Fibroblast of lung (primary cell): ENCODE results near the gene SIK2. TPM values are rescaled to one million over a fixed set of nuclear protein-coding genes. Genes with fewer than 3 reads are reported as not detected.
A peak's percentile ranks its signal among the peaks of the same experiment; 100 is the strongest.

Experiments used
- DNase-seq, 2 donors: peaks; one replicate each; pipeline versions ENCODE4 v3.0.0 to v3.0.0-alpha.2; 2010; ENCODE audit warnings: low read depth in 2 of 2
- H2AFZ ChIP-seq: 2 replicates; pipeline ENCODE4 v1.5.1; 2012; ENCODE audit warnings: low read length, control low read depth, inconsistent platforms
- H3K27ac ChIP-seq: 2 replicates; pipeline ENCODE4 v1.5.1; 2011; ENCODE audit warnings: low read length, control low read depth; ENCODE audit not compliant: insufficient read depth
- H3K27me3 ChIP-seq: 2 replicates; pipeline ENCODE4 v1.5.1; 2011; ENCODE audit warnings: mild to moderate bottlenecking, low read length; ENCODE audit not compliant: control insufficient read depth, insufficient read depth
- H3K36me3 ChIP-seq: 2 replicates; pipeline ENCODE4 v1.5.1; 2011; ENCODE audit warnings: low read length; ENCODE audit not compliant: control insufficient read depth, insufficient read depth
- H3K4me1 ChIP-seq: 2 replicates; pipeline ENCODE4 v1.5.1; 2011; ENCODE audit warnings: low read length; ENCODE audit not compliant: control insufficient read depth, insufficient read depth; ENCODE audit errors: extremely low read depth
- H3K4me2 ChIP-seq: 2 replicates; pipeline ENCODE4 v1.5.1; 2011; ENCODE audit warnings: low read length, control low read depth; ENCODE audit not compliant: insufficient read depth; ENCODE audit errors: extremely low read depth
- H3K4me3 ChIP-seq, 4 experiments: fragments of 200-600 bp in 1 of 4; sonication (generic) in 1 of 4; replicated peaks in 1 of 4; 2 replicates each; pipeline ENCODE4 v1.5.1; 2011 to 2016; ENCODE audit warnings: low read length in 4 of 4, low read depth in 3 of 4, mild to moderate bottlenecking in 3 of 4, control low read depth in 2 of 4, inconsistent platforms in 1 of 4, mixed read lengths in 1 of 4; ENCODE audit not compliant: insufficient read depth in 1 of 4; ENCODE audit errors: control extremely low read depth in 1 of 4
- H3K79me2 ChIP-seq: 2 replicates; pipeline ENCODE4 v1.5.1; 2012; ENCODE audit warnings: mild to moderate bottlenecking, low read length, inconsistent platforms; ENCODE audit not compliant: control insufficient read depth, insufficient read depth
- H3K9ac ChIP-seq: 2 replicates; pipeline ENCODE4 v1.5.1; 2011; ENCODE audit warnings: mild to moderate bottlenecking, low read length, control low read depth; ENCODE audit not compliant: insufficient read depth
- H3K9me3 ChIP-seq: 2 replicates; pipeline ENCODE4 v1.5.1; 2012; ENCODE audit warnings: low read depth, low read length; ENCODE audit not compliant: control insufficient read depth, insufficient read depth
- H4K20me1 ChIP-seq: 2 replicates; pipeline ENCODE4 v1.5.1; 2011; ENCODE audit warnings: low read length; ENCODE audit not compliant: control insufficient read depth, insufficient read depth; ENCODE audit errors: extremely low read depth
- EZH2 ChIP-seq: IDR thresholded peaks from 2 replicates; pipeline ENCODE4 v1.5.1; 2012; ENCODE audit warnings: low read length, control low read depth, mild to moderate bottlenecking; ENCODE audit errors: missing control alignments
- polyA plus RNA-seq, 2 donors: library from polyadenylated mRNA; depleted of rRNA in 1 of 2; stranded (reverse) in 1 of 2; unstranded in 1 of 2; fragments of >200 nt; gene quantifications; 2 replicates each; pipeline ENCODE4 v1.2.1, GENCODE V29; 2011 to 2012; ENCODE audit warnings: missing spikeins in 1 of 2
- total RNA-seq: library from RNA; depleted of rRNA; stranded (reverse); fragments of >200 nt; gene quantifications from 2 replicates; pipeline ENCODE4 v1.2.1, GENCODE V29; 2014
- TF ChIP-seq, protein P1 (sequence below), 2 donors: IDR thresholded peaks in 1 of 2; conservative IDR thresholded peaks in 1 of 2; 1 replicate in 1 of 2; 2 replicates in 1 of 2; pipeline ENCODE4 v1.5.1; 2011 to 2012; ENCODE audit warnings: low read length in 2 of 2, control low read depth in 1 of 2, inconsistent platforms in 1 of 2, low read depth in 1 of 2, mild to moderate bottlenecking in 1 of 2

SIK2 gene
- total and polyA plus RNA-seq, 2 donors (not counting 1 experiment from before 2014, with no cell fraction given) = 16.3 to 19.3 TPM

DNA sequence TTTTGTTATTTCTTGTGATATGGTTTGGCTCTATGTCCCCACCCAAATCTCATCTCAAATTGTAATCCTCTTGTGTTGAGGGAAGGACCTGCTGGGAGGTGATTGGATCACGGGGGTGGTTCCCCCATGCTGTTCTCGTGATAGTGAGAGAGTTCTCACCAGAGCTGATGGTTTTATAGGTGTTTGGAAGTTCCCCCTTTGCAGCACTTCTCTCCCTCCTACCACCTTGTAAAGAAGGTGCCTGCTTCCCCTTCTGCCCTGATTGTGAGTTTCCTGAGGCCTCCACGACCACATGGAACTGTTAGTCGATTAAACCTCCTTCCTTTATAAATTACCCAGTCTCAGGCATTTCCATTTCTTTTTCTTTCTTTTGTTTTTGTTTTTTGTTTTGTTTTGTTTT lies 24.4 kb upstream of the SIK2 start:
- no peak overlapping the region for H3K9ac ChIP-seq
- H2AFZ ChIP-seq = no peak overlapping the region
- H3K36me3 ChIP-seq = no peaks in the 10 kb centered on the region
- H3K27ac ChIP-seq = no peak overlapping the region
- no peak for TF ChIP-seq EZH2
- TF ChIP-seq, protein P1, sequence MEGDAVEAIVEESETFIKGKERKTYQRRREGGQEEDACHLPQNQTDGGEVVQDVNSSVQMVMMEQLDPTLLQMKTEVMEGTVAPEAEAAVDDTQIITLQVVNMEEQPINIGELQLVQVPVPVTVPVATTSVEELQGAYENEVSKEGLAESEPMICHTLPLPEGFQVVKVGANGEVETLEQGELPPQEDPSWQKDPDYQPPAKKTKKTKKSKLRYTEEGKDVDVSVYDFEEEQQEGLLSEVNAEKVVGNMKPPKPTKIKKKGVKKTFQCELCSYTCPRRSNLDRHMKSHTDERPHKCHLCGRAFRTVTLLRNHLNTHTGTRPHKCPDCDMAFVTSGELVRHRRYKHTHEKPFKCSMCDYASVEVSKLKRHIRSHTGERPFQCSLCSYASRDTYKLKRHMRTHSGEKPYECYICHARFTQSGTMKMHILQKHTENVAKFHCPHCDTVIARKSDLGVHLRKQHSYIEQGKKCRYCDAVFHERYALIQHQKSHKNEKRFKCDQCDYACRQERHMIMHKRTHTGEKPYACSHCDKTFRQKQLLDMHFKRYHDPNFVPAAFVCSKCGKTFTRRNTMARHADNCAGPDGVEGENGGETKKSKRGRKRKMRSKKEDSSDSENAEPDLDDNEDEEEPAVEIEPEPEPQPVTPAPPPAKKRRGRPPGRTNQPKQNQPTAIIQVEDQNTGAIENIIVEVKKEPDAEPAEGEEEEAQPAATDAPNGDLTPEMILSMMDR (conservative IDR thresholded peaks at IDR 0.05 in 1 of 2, IDR thresholded peaks at IDR 0.05 in 1 of 2; ENCODE audit: low read depth in 1 of 2, low read length in 2 of 2) = no peak
- no peaks in the 10 kb centered on the region for H3K27me3 ChIP-seq
- H3K4me3 ChIP-seq = no peak overlapping the region
- peaks cover 9% of the 10 kb centered on the region for H3K4me1 ChIP-seq
- H4K20me1 ChIP-seq = no peaks in the 10 kb centered on the region
- H3K4me2 ChIP-seq = no peak overlapping the region
- H3K79me2 ChIP-seq = no peaks in the 10 kb centered on the region
- no peak for DNase-seq
- no peaks in the 10 kb centered on the region for H3K9me3 ChIP-seq

DNA sequence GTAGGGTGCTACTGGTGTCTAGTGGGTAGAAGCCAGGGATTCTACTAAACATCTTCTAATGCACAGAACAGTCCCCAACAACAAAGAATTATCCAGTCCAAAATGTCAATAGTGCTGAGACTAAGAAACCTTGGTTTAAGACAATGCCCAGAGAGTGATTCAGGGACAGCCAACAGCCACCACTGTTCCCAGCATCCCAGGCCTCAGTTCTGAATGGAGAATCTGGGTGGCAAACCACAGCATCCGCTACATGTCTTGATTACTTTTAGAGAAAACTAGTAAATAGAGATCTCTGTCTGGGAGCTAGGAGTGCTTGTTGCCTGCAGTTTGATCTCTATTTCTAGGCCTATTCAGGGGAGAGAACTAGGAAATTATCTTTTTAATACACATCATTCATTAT lies 20.9 kb upstream of the SIK2 start:
- Histone ChIP-seq H4K20me1 (no peaks in the 10 kb centered on the region), H3K27me3 (no peaks in the 10 kb centered on the region), H2AFZ (no peak overlapping the region), H3K9me3 (no peaks in the 10 kb centered on the region), H3K36me3 (no peaks in the 10 kb centered on the region), H3K4me1 (peaks cover 4% of the 10 kb centered on the region), H3K27ac (no peak overlapping the region), H3K4me3 (no peak overlapping the region), H3K9ac (no peak overlapping the region), H3K79me2 (no peaks in the 10 kb centered on the region), H3K4me2 (no peak overlapping the region)
- TF ChIP-seq, protein P1 (conservative IDR thresholded peaks at IDR 0.05 in 1 of 2, IDR thresholded peaks at IDR 0.05 in 1 of 2; ENCODE audit: low read depth in 1 of 2, low read length in 2 of 2) = no peak
- TF ChIP-seq EZH2 = no peak
- DNase-seq = no peak

DNA sequence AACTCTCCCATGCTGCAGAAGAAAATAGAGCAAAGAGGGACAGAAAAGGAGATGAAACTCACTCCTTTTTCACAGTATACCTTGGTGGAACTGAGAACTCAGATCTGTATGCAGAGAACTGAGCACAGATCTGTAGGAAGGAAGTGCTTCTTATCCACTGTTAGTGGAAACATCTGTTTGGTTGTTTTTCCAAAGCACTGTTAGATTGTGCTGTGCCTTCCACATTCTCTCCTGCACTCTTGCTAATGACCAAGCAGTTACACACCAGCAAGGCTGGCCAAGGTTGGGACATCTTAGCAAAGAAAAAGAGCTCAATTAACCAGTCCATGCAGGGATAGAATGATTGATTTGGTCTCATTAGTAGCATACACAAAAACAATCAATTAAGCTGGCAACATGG lies 20.1 kb upstream of the SIK2 start:
- Histone ChIP-seq H2AFZ (peak overlapping the region; percentile 6), H3K9me3 (no peaks in the 10 kb centered on the region), H3K27me3 (no peaks in the 10 kb centered on the region), H3K9ac (no peak overlapping the region), H3K4me1 (peaks cover 4% of the 10 kb centered on the region), H3K79me2 (no peaks in the 10 kb centered on the region), H3K4me2 (no peak overlapping the region), H3K27ac (no peak overlapping the region), H3K4me3 (no peak overlapping the region), H3K36me3 (no peaks in the 10 kb centered on the region), H4K20me1 (no peaks in the 10 kb centered on the region)
- TF ChIP-seq, protein P1 (conservative IDR thresholded peaks at IDR 0.05 in 1 of 2, IDR thresholded peaks at IDR 0.05 in 1 of 2; ENCODE audit: low read depth in 1 of 2, low read length in 2 of 2) = no peak
- no peak for DNase-seq
